ENCODE data around the gene VPS13A.

DNA sequence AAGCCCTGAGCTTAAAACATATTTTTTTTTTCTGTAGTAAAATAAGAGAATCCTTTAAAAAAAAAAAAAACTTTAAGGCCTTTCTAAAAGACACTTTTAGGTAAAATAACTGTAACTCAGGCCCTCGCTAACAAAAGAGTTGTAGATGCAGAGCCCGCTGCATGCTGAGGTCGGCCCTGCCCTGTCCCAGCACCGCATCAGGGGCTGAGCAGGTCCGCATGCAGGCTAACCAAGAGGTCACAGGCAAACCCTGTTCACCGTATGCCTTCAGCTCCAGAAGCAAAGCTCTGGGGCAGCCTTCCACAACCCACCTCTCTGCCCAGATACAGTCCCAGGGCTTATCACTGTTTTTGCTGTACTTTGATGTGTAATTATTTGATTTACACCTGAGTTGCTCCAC, 254.7 kb downstream of the VPS13A start:
- no peak for TF ChIP-seq POLR2A (IDR thresholded peaks at IDR 0.05)
- TF ChIP-seq, protein P1, sequence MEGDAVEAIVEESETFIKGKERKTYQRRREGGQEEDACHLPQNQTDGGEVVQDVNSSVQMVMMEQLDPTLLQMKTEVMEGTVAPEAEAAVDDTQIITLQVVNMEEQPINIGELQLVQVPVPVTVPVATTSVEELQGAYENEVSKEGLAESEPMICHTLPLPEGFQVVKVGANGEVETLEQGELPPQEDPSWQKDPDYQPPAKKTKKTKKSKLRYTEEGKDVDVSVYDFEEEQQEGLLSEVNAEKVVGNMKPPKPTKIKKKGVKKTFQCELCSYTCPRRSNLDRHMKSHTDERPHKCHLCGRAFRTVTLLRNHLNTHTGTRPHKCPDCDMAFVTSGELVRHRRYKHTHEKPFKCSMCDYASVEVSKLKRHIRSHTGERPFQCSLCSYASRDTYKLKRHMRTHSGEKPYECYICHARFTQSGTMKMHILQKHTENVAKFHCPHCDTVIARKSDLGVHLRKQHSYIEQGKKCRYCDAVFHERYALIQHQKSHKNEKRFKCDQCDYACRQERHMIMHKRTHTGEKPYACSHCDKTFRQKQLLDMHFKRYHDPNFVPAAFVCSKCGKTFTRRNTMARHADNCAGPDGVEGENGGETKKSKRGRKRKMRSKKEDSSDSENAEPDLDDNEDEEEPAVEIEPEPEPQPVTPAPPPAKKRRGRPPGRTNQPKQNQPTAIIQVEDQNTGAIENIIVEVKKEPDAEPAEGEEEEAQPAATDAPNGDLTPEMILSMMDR (IDR thresholded peaks at IDR 0.05): no peak
